Astrocyte of the spinal cord (primary cell): ENCODE measurements around the gene TSHR.

ENCODE experiments used
- DNase-seq: peaks from one replicate; pipeline ENCODE4 v3.0.0; 2011; ENCODE audit warnings: low read depth, low spot score
- H3K4me3 ChIP-seq: 2 replicates; pipeline ENCODE4 v1.5.1; 2011; ENCODE audit warnings: low read depth, mild to moderate bottlenecking, low read length, moderate library complexity
- in situ Hi-C: cut with HindIII; loops from 2 replicates; pipeline ENCODE4 v1.10.0; 2017; ENCODE audit warnings: low sequenced_read_pairs
- TF ChIP-seq, protein P1 (sequence below): IDR thresholded peaks from 2 replicates; pipeline ENCODE4 v1.5.1; 2012; ENCODE audit warnings: low read depth, mild to moderate bottlenecking, low read length, inconsistent platforms

TSHR gene

DNA sequence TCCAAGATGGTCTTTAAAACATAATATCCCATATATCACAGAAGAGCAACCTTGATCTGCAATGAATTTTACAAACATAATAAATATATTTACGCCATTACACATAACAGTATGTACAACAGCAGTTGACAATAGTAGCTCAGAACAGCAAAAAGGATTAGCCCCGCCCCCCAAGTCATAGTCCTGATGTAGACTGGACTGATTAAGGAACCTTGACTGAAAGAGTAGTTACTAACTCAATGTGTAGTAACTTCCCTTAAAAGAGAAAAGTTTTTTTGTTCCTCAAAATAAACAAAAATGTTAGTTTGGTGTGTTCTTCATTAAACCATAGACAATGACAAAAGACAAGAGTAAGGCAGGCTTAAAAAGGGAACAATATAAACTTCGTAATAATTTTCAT lies 220.8 kb downstream of the TSHR start:
- in situ Hi-C loops, result no loop called here
- no peak overlapping the region for H3K4me3 ChIP-seq
- TF ChIP-seq, protein P1, sequence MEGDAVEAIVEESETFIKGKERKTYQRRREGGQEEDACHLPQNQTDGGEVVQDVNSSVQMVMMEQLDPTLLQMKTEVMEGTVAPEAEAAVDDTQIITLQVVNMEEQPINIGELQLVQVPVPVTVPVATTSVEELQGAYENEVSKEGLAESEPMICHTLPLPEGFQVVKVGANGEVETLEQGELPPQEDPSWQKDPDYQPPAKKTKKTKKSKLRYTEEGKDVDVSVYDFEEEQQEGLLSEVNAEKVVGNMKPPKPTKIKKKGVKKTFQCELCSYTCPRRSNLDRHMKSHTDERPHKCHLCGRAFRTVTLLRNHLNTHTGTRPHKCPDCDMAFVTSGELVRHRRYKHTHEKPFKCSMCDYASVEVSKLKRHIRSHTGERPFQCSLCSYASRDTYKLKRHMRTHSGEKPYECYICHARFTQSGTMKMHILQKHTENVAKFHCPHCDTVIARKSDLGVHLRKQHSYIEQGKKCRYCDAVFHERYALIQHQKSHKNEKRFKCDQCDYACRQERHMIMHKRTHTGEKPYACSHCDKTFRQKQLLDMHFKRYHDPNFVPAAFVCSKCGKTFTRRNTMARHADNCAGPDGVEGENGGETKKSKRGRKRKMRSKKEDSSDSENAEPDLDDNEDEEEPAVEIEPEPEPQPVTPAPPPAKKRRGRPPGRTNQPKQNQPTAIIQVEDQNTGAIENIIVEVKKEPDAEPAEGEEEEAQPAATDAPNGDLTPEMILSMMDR, result no peak
- DNase-seq, result no peak

DNA sequence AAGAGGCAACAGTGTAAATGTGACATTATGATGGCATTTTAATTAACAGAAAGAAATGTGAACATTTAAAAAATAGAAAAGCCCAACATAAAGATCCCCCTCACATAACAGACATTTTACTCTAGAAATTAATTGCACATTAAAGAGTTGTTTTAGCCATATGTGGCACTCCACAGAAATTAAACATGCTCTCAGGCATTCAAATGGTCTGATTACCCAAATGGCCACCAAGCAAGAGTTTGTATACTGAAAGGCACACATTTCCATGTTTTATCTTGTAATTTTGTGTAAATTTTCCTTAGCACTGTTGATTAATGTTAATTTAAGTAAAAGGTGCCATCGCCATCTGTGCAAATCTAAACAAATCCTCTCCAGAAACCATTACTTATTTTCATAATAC lies 221.8 kb downstream of the TSHR start:
- DNase-seq, result no peak
- in situ Hi-C loops, result no loop called here
- TF ChIP-seq, protein P1, result no peak
- H3K4me3 ChIP-seq, result no peak overlapping the region

DNA sequence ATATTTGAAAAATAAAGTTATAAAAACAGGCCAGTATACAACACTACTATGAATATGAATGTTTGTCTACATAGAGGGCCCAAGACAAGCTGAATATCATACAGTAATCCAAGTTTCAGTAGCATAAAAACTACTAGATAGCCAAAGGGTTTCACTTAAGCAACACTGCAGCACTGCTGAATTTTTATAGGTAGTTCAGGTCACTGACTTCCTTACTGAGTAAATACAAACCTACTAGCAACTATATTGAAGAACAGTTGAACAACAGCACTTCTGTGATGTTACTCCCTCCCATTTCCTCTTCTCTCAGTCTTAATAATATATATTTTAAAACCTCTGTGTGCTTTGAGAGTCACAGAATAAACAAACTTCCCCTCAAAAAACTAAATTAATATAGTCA lies 222.6 kb downstream of the TSHR start:
- no peak overlapping the region for H3K4me3 ChIP-seq
- in situ Hi-C loops, result no loop called here

DNA sequence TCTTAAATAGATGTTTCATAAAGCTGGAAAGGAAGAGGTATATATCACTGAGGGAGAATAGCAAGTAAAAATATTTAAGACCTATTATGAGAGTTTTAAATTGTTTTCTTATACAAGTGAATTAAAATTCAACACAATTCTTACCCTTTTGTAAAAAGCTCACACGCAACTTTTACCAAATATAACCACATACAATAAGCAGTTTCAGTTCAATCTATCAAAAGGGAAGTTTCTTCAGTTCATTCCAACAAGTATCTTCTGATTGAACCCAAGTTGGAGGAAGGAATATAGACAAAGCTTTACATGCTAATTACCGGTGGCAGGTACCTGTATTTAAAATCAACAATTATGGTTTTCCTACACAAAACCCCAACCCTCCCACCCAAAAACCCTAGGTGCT lies 224.2 kb downstream of the TSHR start:
- H3K4me3 ChIP-seq, result no peak overlapping the region
- in situ Hi-C loops, result no loop called here
- TF ChIP-seq, protein P1, result no peak
- no peak for DNase-seq

More for the DNA sequence above, 222.6 kb downstream of the TSHR start:
- TF ChIP-seq, protein P1, result no peak
- DNase-seq, result no peak

DNA sequence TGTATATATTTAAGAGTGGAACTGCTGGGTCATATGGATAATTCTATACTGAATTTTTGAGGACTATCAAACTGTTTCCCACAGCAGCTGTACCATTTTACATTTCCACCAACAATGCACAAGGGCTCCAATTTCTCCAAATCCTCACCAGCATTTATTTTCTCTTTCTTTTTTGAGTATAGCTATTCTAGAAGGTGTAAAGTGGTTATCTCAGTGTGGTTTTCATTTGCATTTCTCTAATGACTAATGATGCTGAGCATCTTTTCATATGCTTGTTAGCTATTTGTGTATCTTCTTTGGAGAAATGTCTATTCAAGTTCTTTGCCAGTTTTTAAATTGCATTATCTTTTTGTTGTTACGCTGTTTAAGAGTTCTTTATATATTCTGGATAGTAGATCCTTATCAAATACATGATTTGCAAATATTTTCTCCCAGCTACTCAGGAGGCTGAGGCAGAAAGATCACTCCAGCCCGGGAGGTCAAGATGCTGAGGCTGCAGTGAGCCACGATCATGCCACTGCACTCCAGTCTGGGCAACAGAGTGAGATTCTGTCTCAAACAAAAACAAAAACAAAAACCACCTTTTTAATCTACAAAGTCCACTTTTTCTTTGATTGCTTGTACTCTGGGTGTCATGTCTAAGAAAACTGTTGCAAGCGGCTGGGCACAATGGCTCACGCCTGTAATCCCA lies 232.6 kb downstream of the TSHR start:
- in situ Hi-C loops, result no loop called here
- no peak for DNase-seq
- no peak overlapping the region for H3K4me3 ChIP-seq
- TF ChIP-seq, protein P1, result no peak

DNA sequence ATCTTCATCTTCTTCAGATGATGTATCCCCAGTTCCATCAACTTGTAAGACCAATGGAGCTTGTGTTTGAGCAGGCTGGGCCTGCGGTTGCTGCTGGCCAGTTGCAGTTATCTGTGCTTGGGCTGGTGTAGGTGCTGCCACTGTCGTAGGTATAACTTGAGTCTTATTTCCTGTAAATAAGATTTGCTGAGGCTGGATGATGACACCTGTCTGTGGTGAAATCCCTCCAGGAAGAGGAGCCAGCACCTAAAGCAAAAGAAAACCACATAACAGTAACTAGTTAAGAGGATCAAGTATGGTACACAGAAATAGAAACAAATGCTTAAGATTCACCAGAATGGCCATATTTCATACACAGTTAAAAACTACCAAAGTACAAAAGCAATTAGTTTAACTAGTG lies 237.2 kb downstream of the TSHR start:
- DNase-seq, result no peak
- TF ChIP-seq, protein P1, result no peak
- in situ Hi-C loops, result no loop called here
- no peak overlapping the region for H3K4me3 ChIP-seq
